Measurements from ENCODE around the gene CLK4. TPM values are rescaled to one million over a fixed set of nuclear protein-coding genes. Genes with fewer than 3 reads are reported as not detected.

CLK4 gene
- total RNA-seq, 4 donors from 2014 or later = 18.4 to 38.3 (median 34.2) TPM

- WGBS, 2 donors = 51% methylated on average over 7 of the region's 7 CpGs
- no peak overlapping the region for H3K4me3 ChIP-seq (ENCODE audit: low read depth, poor library complexity, severe bottlenecking)
- intact Hi-C loops (cut with DNase I; ENCODE audit: low total_unique reads) = no loop called here
- DNase-seq (ENCODE audit: low spot score in 2 of 2) = peak in 1 of 2 donors; percentile 53
- TF ChIP-seq POLR2A (IDR thresholded peaks at IDR 0.05) (no peak), CTCF (IDR thresholded peaks at IDR 0.05) (no peak)
Measured at GRCh38 chr5:178644826-178645545, 18.1 kb upstream of the CLK4 start.

DNA sequence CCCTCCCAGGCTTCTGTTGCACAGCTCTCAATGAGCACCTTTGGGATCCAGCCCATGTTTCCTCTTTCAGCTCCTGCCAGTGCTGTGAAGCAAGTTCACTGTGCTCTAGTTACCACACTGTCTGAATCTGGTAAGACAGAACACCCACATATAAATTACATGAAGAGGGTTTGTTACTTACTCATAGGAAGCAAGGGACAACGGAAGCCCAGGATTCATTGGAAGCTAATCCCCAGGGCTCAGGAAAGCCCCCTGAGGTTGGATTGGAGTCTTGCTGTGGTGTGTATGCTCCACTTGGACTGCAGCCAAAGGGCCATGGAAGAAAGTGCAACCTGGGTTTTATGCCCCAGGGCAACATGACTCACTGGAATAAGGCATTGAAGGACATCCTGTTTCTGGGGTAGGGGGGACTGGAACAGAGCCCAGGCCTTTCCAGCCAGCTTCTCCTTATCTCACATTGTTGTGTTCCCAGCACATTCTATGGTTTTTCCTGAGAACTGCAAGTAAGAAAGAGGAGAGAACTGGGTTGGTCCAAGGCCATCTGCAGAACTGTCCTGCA, 15.6 kb upstream of the CLK4 start:
- no peak overlapping the region for H3K4me3 ChIP-seq (ENCODE audit: low read depth, poor library complexity, severe bottlenecking)

DNA sequence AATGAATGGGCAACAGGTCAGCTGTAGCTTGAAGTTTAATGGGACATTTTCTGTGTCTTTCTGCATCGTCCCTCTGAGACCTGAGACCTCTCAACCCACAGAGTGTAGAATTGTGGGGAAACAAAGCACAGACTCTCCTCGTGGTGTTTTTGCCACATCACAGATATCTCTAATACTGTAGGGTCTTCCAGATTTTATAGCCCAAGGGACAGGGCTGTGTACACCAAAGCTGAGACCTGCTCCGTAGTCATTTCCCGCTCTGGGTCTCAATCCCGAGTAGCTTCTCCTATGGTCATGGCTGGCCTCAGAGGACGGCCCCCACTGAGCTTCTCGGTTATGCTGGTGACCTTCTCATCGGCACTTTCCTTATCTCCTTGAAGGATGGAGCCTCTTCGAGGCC, 14.9 kb upstream of the CLK4 start:
- TF ChIP-seq CTCF (IDR thresholded peaks at IDR 0.05) (no peak), POLR2A (IDR thresholded peaks at IDR 0.05) (no peak)
- WGBS, 2 donors = 73% methylated on average over 9 of the region's 9 CpGs
- no peak overlapping the region for H3K4me3 ChIP-seq (ENCODE audit: low read depth, poor library complexity, severe bottlenecking)
- intact Hi-C loops (cut with DNase I; ENCODE audit: low total_unique reads) = no loop called here
- no peak for DNase-seq (ENCODE audit: low spot score in 2 of 2)

More for the DNA sequence above, 15.6 kb upstream of the CLK4 start:
- 9 to 47% methylated on average over 1 of the region's 1 CpG for WGBS, 2 donors
- peak in 1 of 2 donors; percentile 23 for DNase-seq (ENCODE audit: low spot score in 2 of 2)
- intact Hi-C loops (cut with DNase I; ENCODE audit: low total_unique reads) = no loop called here
- no peak for TF ChIP-seq CTCF (IDR thresholded peaks at IDR 0.05)
- no peak for TF ChIP-seq POLR2A (IDR thresholded peaks at IDR 0.05)

DNA sequence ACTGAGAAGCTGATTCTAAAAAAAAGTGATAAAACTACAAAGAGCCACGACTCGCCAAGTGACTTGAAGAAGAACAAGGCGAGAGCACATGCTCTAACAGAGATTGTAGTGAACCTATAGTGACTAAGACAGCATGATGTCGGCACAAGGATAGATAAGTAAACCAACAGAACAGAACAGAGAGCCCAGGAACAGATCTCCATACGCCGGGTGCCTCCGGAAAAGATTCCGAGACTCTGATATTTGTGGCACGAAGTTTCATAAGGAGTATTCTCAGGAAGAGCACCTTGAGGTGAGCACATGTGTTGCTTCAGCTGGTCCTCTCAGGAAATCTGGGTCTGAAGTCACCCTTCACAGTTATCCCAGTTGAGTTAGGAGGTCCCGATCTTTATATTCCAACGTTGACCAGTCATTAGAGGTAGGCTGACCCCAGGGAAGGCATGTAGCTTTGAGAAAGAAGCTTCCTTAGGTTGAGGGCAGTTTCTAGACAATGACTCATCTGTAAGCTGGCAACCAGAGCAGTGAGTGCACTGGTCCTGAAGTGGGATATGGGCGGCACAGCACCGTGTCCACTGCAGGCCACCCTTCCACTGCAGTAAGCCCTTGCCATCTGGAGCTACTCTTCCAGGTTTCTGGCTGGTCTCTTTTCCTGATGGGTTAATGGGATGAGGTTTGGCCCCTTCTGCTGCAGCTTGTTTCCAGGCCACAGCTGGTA, 13.6 kb upstream of the CLK4 start:
- TF ChIP-seq POLR2A (IDR thresholded peaks at IDR 0.05) = no peak
- no peak for TF ChIP-seq CTCF (IDR thresholded peaks at IDR 0.05)
- DNase-seq (ENCODE audit: low spot score in 2 of 2) = no peak
- 92 to 95% methylated on average over 13 of the region's 13 CpGs for WGBS, 2 donors
- intact Hi-C loops (cut with DNase I; ENCODE audit: low total_unique reads) = no loop called here
- no peak overlapping the region for H3K4me3 ChIP-seq (ENCODE audit: low read depth, poor library complexity, severe bottlenecking)

DNA sequence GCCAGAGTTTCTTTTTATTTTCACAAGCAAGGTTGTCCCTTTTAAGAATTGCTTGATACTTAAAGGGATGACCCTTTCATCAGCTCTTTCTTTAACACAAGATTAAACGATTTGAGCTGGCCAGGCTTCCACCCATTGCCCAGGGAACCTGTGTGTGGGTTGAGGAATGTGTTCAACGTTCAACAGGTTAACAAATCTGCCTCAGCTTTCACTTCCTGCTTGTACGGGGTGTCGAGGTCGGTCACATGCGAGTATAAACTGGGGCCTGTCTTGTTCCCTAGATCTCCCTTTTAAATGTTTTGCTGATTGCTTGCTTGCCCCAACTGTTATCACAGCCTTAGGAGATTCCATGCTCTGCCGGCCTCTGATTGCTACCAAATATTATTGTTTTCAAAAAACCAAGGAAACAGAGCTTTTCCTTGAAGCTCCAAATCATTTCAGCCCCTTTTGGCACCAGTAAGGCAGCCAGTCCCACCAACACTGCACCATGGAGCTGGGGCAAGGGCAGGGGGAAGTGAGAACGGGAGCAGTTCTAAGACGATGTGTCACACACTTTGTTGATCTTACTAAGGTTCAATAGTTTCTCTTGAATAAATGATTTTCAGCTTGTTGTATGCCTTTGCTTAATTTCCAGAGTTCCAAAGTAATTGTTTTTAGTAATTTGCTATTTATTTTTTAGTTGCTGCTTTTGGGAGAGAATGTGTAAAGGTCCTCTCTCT, 10.7 kb upstream of the CLK4 start:
- no peak for DNase-seq (ENCODE audit: low spot score in 2 of 2)
- no peak for TF ChIP-seq POLR2A (IDR thresholded peaks at IDR 0.05)
- TF ChIP-seq CTCF (IDR thresholded peaks at IDR 0.05) = no peak
- intact Hi-C loops (cut with DNase I; ENCODE audit: low total_unique reads) = no loop called here
- no peak overlapping the region for H3K4me3 ChIP-seq (ENCODE audit: low read depth, poor library complexity, severe bottlenecking)
- WGBS, 2 donors = 63 to 68% methylated on average over 9 of the region's 9 CpGs
